A549 (cell line): ENCODE data around the gene SUGP1. TPM values are rescaled to one million over a fixed set of nuclear protein-coding genes. Genes with fewer than 3 reads are reported as not detected.

Experiments used
- ATAC-seq, 2 experiments: fragments of 200-7000 bp in 1 of 2; fragments of >200 bp in 1 of 2; cut with Nextera tagmentation in 1 of 2; cut with Tn5 transposase in 1 of 2; 3 replicates each; pipeline versions ENCODE4 v1.8.0 to v1.9.1; 2018 to 2020; ENCODE audit warnings: mild to moderate bottlenecking in 1 of 2, moderate library complexity in 1 of 2
- CTCF ChIA-PET: fragments of 300-600 bp; sonication (Branson Sonifier 250); formaldehyde crosslinking; extraction: SDS; loops from one replicate; lab custom pipeline; 2021; ENCODE audit warnings: antibody characterized with exemption, inconsistent platforms; lab: Yijun Ruan, JAX
- POLR2A ChIA-PET: fragments of 350-600 bp; formaldehyde crosslinking; extraction: SDS; loops from one replicate; lab custom pipeline; 2021; ENCODE audit warnings: antibody characterized with exemption, inconsistent platforms; lab: Yijun Ruan, JAX
- DNase-seq, 2 experiments: peaks; one replicate each; pipeline versions ENCODE4 v3.0.0 to v3.0.0-alpha.2; 2011 to 2016; ENCODE audit warnings: low read depth in 1 of 2, low spot score in 1 of 2
- FAIRE-seq: peaks from 2 replicates; lab custom pipeline; 2011; peaks lifted over from hg19 to GRCh38; lab: Jason Lieb, UNC
- H3K27ac ChIP-seq, 2 experiments: fragments of >200 bp; sonication (Bioruptor Twin); formaldehyde crosslinking; 3 replicates each; pipeline ENCODE4 v1.5.1; 2016 to 2017
- H3K4me1 ChIP-seq: fragments of >200 bp; sonication (Bioruptor Twin); formaldehyde crosslinking; 3 replicates; pipeline ENCODE4 v1.6.1; 2016
- H3K4me2 ChIP-seq: fragments of >200 bp; sonication (Bioruptor Twin); formaldehyde crosslinking; 3 replicates; pipeline ENCODE4 v1.6.1; 2016
- H3K4me3 ChIP-seq: fragments of >200 bp; sonication (Bioruptor Twin); formaldehyde crosslinking; 3 replicates; pipeline ENCODE4 v1.5.1; 2016
- H3K9me3 ChIP-seq: fragments of >200 bp; sonication (Bioruptor Twin); formaldehyde crosslinking; 3 replicates; pipeline ENCODE4 v1.6.1; 2016
- BHLHE40 ChIP-seq: IDR thresholded peaks from 2 replicates; pipeline ENCODE4 v1.6.1; 2012; ENCODE audit warnings: low read depth, low read length, inconsistent platforms
- CBX2 ChIP-seq: fragments of 200-600 bp; sonication (generic); IDR thresholded peaks from 2 replicates; pipeline ENCODE4 v1.6.1; 2016; ENCODE audit warnings: low read depth, mild to moderate bottlenecking, borderline replicate concordance
- CEBPB ChIP-seq, 2 experiments: fragments of >200 bp in 1 of 2; sonication (Bioruptor Twin) in 1 of 2; formaldehyde crosslinking in 1 of 2; IDR thresholded peaks; 2 replicates each; pipeline ENCODE4 v1.6.1; 2012 to 2016
- E2F6 ChIP-seq: IDR thresholded peaks from 2 replicates; pipeline ENCODE4 v1.6.1; 2012; ENCODE audit warnings: low read depth, borderline replicate concordance
- EHF ChIP-seq: fragments of 250-450 bp; sonication (Bioruptor Pico); IDR thresholded peaks from 2 replicates; pipeline ENCODE4 v1.5.0; 2020; ENCODE audit warnings: mild to moderate bottlenecking
- ESRRA ChIP-seq: fragments of 150-350 bp; IDR thresholded peaks from 2 replicates; pipeline ENCODE4 v1.6.1; 2014; ENCODE audit warnings: mild to moderate bottlenecking, low read length, borderline replicate concordance
- GATA3 ChIP-seq: IDR thresholded peaks from 2 replicates; pipeline ENCODE4 v1.6.1; 2012; ENCODE audit warnings: borderline replicate concordance
- HES2 ChIP-seq: fragments of >200 bp; sonication (Bioruptor Twin); formaldehyde crosslinking; IDR thresholded peaks from 2 replicates; pipeline ENCODE4 v1.6.1; 2016
- JUN ChIP-seq, 2 experiments: fragments of >200 bp; sonication (Bioruptor Twin); formaldehyde crosslinking; IDR thresholded peaks; 2 replicates in 1 of 2; 3 replicates in 1 of 2; pipeline ENCODE4 v1.6.1; 2016 to 2017
- MAFK ChIP-seq: fragments of 450-650 bp; IDR thresholded peaks from 2 replicates; pipeline ENCODE4 v1.6.1; 2014; ENCODE audit not compliant: partially characterized antibody
- MYC ChIP-seq: IDR thresholded peaks from 2 replicates; pipeline ENCODE4 v1.6.1; 2012; ENCODE audit warnings: mild to moderate bottlenecking, inconsistent platforms, low read length, improper control_type of control experiment, borderline replicate concordance
- NPAS2 ChIP-seq: fragments of 250-450 bp; sonication (Bioruptor Pico); IDR thresholded peaks from 2 replicates; pipeline ENCODE4 v1.8.0; 2022; ENCODE audit warnings: mild to moderate bottlenecking, moderate library complexity, borderline replicate concordance
- NR3C1 ChIP-seq: fragments of >200 bp; sonication (Bioruptor Twin); formaldehyde crosslinking; IDR thresholded peaks from 3 replicates; pipeline ENCODE4 v1.6.1; 2017
- PHF8 ChIP-seq: fragments of 200-600 bp; sonication (generic); IDR thresholded peaks from 2 replicates; pipeline ENCODE4 v1.6.1; 2016; ENCODE audit warnings: low read depth, mild to moderate bottlenecking, antibody characterized with exemption, moderate library complexity, borderline replicate concordance
- RAD21 ChIP-seq, 2 experiments: fragments of >200 bp in 1 of 2; sonication (Bioruptor Twin) in 1 of 2; formaldehyde crosslinking in 1 of 2; IDR thresholded peaks in 1 of 2; conservative IDR thresholded peaks in 1 of 2; 2 replicates in 1 of 2; 3 replicates in 1 of 2; pipeline ENCODE4 v1.6.1; 2012 to 2018; ENCODE audit warnings: inconsistent platforms in 1 of 2
- RARB ChIP-seq: fragments of 250-450 bp; sonication (Bioruptor Pico); IDR thresholded peaks from 2 replicates; pipeline ENCODE4 v1.8.0; 2021; ENCODE audit warnings: mild to moderate bottlenecking, moderate library complexity
- RCOR1 ChIP-seq: fragments of 150-350 bp; IDR thresholded peaks from 2 replicates; pipeline ENCODE4 v1.6.1; 2014; ENCODE audit warnings: antibody characterized with exemption, low read length, low read depth
- RFX5 ChIP-seq: fragments of 450-650 bp; IDR thresholded peaks from 2 replicates; pipeline ENCODE4 v1.7.1; 2014; ENCODE audit warnings: antibody characterized with exemption, mild to moderate bottlenecking, moderate library complexity
- RNF2 ChIP-seq: fragments of 200-600 bp; sonication (generic); IDR thresholded peaks from 2 replicates; pipeline ENCODE4 v1.6.1; 2016; ENCODE audit warnings: low read depth, mild to moderate bottlenecking, antibody characterized with exemption, moderate library complexity, borderline replicate concordance
- TFCP2L1 ChIP-seq: fragments of 250-450 bp; sonication (Bioruptor Pico); IDR thresholded peaks from 2 replicates; pipeline ENCODE4 v1.5.0; 2021; ENCODE audit warnings: mild to moderate bottlenecking
- USF2 ChIP-seq: fragments of 450-650 bp; IDR thresholded peaks from 2 replicates; pipeline ENCODE4 v1.6.1; 2014; ENCODE audit warnings: antibody characterized with exemption
- ZNF302 ChIP-seq: fragments of 250-450 bp; sonication (Bioruptor Pico); IDR thresholded peaks from 2 replicates; pipeline ENCODE4 v1.9.0; 2021; ENCODE audit warnings: inconsistent platforms, mild to moderate bottlenecking, moderate library complexity
- WGBS: methylation state at CpG from one replicate; pipeline ENCODE4 v1.1.6; 2017; ENCODE audit errors: missing lambda C conversion rate; 5-methylcytosine and 5-hydroxymethylcytosine counted together
- polyA plus RNA-seq, 4 experiments: library from polyadenylated mRNA; depleted of rRNA in 3 of 4; stranded (reverse); fragments of >200 nt; fragmentation: RNase III in 1 of 4; extraction: RNeasy Plus Mini Kit Qiagen cat#74134 plus additional on column Dnase treatment in 1 of 4; gene quantifications; 2 replicates in 3 of 4; 3 replicates in 1 of 4; pipeline ENCODE4 v1.2.3, GENCODE V29; 2011 to 2017
- TF ChIP-seq, protein P1 (sequence below): IDR thresholded peaks from 2 replicates; pipeline ENCODE4 v1.6.1; 2012
- TF ChIP-seq, protein P2 (sequence below): fragments of >200 bp; sonication (Bioruptor Twin); formaldehyde crosslinking; IDR thresholded peaks from 3 replicates; pipeline ENCODE4 v1.5.1; 2016
- TF ChIP-seq, protein P3 (sequence below): fragments of 200-600 bp; sonication (generic); IDR thresholded peaks from 2 replicates; pipeline ENCODE4 v1.6.1; 2016; ENCODE audit warnings: antibody characterized with exemption, mild to moderate bottlenecking, moderate library complexity

Gene SUGP1
- polyA plus RNA-seq, 2 of the 4 experiments (the other 2 are of a cell fraction), result 21.9 to 30.0 TPM

- TF ChIP-seq NR3C1 (no peak), RFX5 (no peak), BHLHE40 (no peak), EHF (CRISPR knock-in tag) (no peak), MAFK (no peak), E2F6 (no peak), GATA3 (no peak), TFCP2L1 (CRISPR knock-in tag) (no peak), ZNF302 (CRISPR knock-in tag) (no peak), CBX2 (no peak), MYC (no peak), RCOR1 (no peak), RAD21 (conservative IDR thresholded peaks at IDR 0.05 in 1 of 2, IDR thresholded peaks at IDR 0.05 in 1 of 2) (no peak)
- TF ChIP-seq, protein P1, sequence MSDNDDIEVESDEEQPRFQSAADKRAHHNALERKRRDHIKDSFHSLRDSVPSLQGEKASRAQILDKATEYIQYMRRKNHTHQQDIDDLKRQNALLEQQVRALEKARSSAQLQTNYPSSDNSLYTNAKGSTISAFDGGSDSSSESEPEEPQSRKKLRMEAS, result no peak
- TF ChIP-seq, protein P2, sequence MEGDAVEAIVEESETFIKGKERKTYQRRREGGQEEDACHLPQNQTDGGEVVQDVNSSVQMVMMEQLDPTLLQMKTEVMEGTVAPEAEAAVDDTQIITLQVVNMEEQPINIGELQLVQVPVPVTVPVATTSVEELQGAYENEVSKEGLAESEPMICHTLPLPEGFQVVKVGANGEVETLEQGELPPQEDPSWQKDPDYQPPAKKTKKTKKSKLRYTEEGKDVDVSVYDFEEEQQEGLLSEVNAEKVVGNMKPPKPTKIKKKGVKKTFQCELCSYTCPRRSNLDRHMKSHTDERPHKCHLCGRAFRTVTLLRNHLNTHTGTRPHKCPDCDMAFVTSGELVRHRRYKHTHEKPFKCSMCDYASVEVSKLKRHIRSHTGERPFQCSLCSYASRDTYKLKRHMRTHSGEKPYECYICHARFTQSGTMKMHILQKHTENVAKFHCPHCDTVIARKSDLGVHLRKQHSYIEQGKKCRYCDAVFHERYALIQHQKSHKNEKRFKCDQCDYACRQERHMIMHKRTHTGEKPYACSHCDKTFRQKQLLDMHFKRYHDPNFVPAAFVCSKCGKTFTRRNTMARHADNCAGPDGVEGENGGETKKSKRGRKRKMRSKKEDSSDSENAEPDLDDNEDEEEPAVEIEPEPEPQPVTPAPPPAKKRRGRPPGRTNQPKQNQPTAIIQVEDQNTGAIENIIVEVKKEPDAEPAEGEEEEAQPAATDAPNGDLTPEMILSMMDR, result no peak
- H3K4me3 ChIP-seq, result no peak overlapping the region
- 94% methylated on average over 10 of the region's 16 CpGs for WGBS
- ChIA-PET CTCF (interaction anchor here (1.6 kb wide), 1 partner anchor 105 kb away, joined by 4 read pairs; no protein-coding TSS in a partner anchor), POLR2A (no interaction called here)
- H3K9me3 ChIP-seq, result no peaks in the 10 kb centered on the region
- FAIRE-seq (no peak), ATAC-seq (no peak), DNase-seq (no peak)
- H3K27ac ChIP-seq, result no peak overlapping the region
- no peak overlapping the region for H3K4me2 ChIP-seq
- H3K4me1 ChIP-seq, result no peaks in the 10 kb centered on the region
Measured at GRCh38 chr19:19279853-19280252, 40.5 kb downstream of the SUGP1 start.

- H3K4me2 ChIP-seq, result no peak overlapping the region
- no peak overlapping the region for H3K27ac ChIP-seq
- ChIA-PET CTCF (interaction anchor here (1.6 kb wide), 1 partner anchor 104 kb away, joined by 4 read pairs; no protein-coding TSS in a partner anchor), POLR2A (no interaction called here)
- DNase-seq, result no peak
- 89% methylated on average over 2 of the region's 19 CpGs for WGBS
- H3K9me3 ChIP-seq, result no peaks in the 10 kb centered on the region
- H3K4me1 ChIP-seq, result no peaks in the 10 kb centered on the region
- H3K4me3 ChIP-seq, result no peak overlapping the region
- ATAC-seq, result no peak
- TF ChIP-seq RARB (no peak), RNF2 (no peak), PHF8 (no peak), NPAS2 (CRISPR knock-in tag) (no peak), BHLHE40 (no peak), RCOR1 (no peak), CEBPB (IDR thresholded peaks at IDR 0.05) (no peak), ESRRA (no peak), USF2 (no peak), NR3C1 (no peak), HES2 (no peak), JUN (IDR thresholded peaks at IDR 0.05) (no peak)
- TF ChIP-seq, protein P3, sequence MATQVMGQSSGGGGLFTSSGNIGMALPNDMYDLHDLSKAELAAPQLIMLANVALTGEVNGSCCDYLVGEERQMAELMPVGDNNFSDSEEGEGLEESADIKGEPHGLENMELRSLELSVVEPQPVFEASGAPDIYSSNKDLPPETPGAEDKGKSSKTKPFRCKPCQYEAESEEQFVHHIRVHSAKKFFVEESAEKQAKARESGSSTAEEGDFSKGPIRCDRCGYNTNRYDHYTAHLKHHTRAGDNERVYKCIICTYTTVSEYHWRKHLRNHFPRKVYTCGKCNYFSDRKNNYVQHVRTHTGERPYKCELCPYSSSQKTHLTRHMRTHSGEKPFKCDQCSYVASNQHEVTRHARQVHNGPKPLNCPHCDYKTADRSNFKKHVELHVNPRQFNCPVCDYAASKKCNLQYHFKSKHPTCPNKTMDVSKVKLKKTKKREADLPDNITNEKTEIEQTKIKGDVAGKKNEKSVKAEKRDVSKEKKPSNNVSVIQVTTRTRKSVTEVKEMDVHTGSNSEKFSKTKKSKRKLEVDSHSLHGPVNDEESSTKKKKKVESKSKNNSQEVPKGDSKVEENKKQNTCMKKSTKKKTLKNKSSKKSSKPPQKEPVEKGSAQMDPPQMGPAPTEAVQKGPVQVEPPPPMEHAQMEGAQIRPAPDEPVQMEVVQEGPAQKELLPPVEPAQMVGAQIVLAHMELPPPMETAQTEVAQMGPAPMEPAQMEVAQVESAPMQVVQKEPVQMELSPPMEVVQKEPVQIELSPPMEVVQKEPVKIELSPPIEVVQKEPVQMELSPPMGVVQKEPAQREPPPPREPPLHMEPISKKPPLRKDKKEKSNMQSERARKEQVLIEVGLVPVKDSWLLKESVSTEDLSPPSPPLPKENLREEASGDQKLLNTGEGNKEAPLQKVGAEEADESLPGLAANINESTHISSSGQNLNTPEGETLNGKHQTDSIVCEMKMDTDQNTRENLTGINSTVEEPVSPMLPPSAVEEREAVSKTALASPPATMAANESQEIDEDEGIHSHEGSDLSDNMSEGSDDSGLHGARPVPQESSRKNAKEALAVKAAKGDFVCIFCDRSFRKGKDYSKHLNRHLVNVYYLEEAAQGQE, result no peak
- no peak for FAIRE-seq
Measured at GRCh38 chr19:19279062-19279612, 41.2 kb downstream of the SUGP1 start.
